NCI-H2107 treated with DMSO at 0.1 percent for 48 hours (cell line): Measurements from ENCODE around the gene AGMO.

Experiments used
- DNase-seq: peaks from one replicate; lab custom pipeline; 2025; ENCODE audit not compliant: unreplicated experiment; lab: John Stamatoyannopoulos, UW

AGMO gene

GRCh38 chr7:15504351-15504750 lies 57.5 kb downstream of the AGMO start:
- no peak for DNase-seq

- DNase-seq: no peak
Observed at GRCh38 chr7:15503603-15504290, 58.1 kb downstream of the AGMO start.

GRCh38 chr7:15498465-15498864 lies 63.4 kb downstream of the AGMO start:
- no peak for DNase-seq

- no peak for DNase-seq
Observed at GRCh38 chr7:15495170-15495569, 66.6 kb downstream of the AGMO start.

GRCh38 chr7:15494711-15495110 lies 67.1 kb downstream of the AGMO start:
- DNase-seq: no peak

- no peak for DNase-seq
Observed at GRCh38 chr7:15491361-15491760, 70.5 kb downstream of the AGMO start.

- DNase-seq: no peak
Observed at GRCh38 chr7:15490291-15490690, 71.5 kb downstream of the AGMO start.

GRCh38 chr7:15489861-15490260 lies 72.0 kb downstream of the AGMO start:
- no peak for DNase-seq

- DNase-seq: no peak
Observed at GRCh38 chr7:15489383-15489782, 72.4 kb downstream of the AGMO start.

- DNase-seq: no peak
Observed at GRCh38 chr7:15488401-15488800, 73.4 kb downstream of the AGMO start.

GRCh38 chr7:15487896-15488295 lies 73.9 kb downstream of the AGMO start:
- no peak for DNase-seq

- DNase-seq: no peak
Observed at GRCh38 chr7:15485998-15486397, 75.8 kb downstream of the AGMO start.

- no peak for DNase-seq
Observed at GRCh38 chr7:15485431-15485830, 76.4 kb downstream of the AGMO start.

GRCh38 chr7:15481132-15481531 lies 80.7 kb downstream of the AGMO start:
- DNase-seq: no peak

GRCh38 chr7:15478401-15478800 lies 83.4 kb downstream of the AGMO start:
- no peak for DNase-seq

- DNase-seq: no peak
Observed at GRCh38 chr7:15476531-15476918, 85.3 kb downstream of the AGMO start.

- no peak for DNase-seq
Observed at GRCh38 chr7:15475808-15476530, 85.8 kb downstream of the AGMO start.

- no peak for DNase-seq
Observed at GRCh38 chr7:15471669-15471950, 90.2 kb downstream of the AGMO start.

- no peak for DNase-seq
Observed at GRCh38 chr7:15470825-15471668, 90.8 kb downstream of the AGMO start.

GRCh38 chr7:15464667-15465121 lies 97.1 kb downstream of the AGMO start:
- no peak for DNase-seq

GRCh38 chr7:15463801-15464666 lies 97.8 kb downstream of the AGMO start:
- no peak for DNase-seq
